HG02943 (cell line): ENCODE measurements around the gene ALPI.

Source experiments
- ATAC-seq: cut with Tn5 transposase; IDR thresholded peaks from one replicate; pipeline ENCODE4 v1.9.1; 2021; ENCODE audit warnings: mild to moderate bottlenecking, low read depth, moderate library complexity; ENCODE audit not compliant: unreplicated experiment

ALPI gene

DNA sequence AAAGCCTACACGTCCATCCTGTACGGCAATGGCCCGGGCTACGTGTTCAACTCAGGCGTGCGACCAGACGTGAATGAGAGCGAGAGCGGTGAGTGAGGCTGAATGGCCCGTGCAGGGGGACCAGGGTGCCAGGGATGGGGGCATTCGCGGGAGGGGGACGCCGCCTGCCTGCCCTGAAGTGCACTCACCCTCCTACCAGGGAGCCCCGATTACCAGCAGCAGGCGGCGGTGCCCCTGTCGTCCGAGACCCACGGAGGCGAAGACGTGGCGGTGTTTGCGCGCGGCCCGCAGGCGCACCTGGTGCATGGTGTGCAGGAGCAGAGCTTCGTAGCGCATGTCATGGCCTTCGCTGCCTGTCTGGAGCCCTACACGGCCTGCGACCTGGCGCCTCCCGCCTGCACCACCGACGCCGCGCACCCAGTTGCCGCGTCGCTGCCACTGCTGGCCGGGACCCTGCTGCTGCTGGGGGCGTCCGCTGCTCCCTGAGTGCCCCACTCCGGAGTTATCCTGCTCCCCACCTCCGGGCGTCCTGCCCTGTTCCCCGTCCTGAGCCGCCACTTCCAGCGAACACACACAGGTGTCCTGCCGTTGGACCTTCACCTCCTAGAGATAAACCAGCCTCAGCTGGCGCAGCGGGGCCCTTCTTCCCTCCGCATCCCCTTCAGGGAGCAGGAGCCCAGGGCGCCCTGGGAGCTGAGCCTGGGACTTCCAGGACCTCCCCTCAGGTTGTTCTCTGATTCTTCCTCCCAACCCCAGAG lies 2.9 kb downstream of the ALPI start:
- ATAC-seq = no peak

DNA sequence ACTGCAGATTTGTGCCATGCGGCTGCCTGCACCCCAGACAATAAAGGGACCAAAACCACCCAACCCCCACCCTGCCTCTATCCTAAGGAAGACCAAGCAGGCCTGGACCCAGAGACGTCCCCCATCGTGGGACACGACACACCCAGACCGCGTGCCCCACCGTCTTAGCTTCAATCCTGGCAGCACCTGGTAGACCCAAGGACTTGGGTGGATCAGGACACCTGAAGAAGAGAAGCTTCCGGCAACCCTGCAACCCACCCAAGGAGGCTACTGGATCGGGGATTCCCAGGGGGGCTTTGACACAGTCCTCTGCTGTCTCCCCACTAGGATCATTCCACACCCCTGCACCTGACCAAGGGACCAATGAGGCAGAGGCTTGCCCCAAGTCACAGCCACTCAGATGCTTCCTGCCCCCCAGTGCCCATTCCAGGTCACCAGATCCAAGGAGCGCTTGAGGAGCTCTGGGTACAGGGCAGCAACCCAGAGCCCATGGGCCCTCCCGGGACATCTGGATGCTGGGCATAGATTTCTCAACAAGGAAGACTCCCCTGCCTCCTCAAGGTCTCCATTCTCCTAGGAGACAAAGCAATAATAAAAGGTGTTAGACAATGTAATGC lies 3.6 kb downstream of the ALPI start:
- no peak for ATAC-seq

DNA sequence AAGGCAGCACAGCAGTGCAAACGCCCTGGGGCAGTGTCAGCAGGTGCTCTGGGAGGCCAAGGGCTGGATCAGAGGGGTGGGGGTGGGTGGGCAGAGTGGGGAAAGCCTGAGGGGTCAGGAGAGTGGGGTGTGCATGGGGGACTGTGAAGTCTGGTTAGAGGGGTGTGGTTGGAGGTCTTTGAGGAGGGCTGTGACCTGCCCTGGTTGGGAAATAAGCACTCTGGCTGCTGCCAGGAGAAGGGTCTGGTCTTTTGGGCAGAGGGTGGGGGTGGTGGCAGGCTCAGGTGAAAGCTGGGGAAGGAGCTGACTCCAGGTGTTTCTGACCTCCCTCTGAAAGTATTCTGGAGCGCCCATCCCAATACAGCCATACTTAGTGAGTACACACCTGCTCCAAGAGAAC lies 4.2 kb downstream of the ALPI start:
- no peak for ATAC-seq

DNA sequence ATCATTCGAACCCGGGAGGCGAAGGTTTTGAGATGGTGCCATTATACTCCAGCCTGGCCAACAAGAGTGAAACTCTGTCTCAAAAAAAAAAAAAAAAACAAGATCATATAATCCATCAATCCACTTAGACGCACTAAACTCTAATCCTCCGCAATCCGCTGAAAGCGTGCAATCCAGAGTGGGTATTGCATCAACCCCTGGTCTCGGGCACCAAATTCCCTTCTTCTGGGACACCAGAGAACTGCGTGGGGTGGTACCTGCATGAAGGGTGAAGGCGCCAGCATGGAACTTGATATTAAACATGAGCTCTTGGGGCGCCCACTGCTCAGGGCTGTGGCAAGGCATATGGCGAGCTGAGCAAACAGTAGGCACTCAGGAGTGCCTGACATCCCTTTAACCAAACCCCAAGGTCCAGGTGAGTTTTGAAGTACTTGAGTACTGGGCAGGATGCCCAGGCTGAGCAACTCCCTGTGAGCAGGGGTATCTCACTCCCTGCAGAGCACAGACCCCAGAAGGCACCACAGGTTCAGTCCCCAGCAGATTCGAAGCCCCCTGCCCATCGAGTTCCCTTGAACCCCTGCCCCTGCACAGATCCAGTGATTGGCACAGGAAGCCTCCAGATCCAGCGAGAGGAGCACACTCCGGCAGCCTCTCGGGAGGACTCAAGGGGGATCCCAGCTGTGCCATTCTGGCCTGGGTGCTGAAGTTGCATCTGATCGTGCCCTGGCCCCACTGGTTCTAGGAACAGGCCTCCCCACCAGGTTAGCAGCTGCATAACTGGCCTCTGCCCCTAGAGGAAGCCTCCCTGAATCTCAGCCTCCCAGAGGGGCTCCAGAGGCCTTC lies 8.0 kb downstream of the ALPI start:
- no peak for ATAC-seq

DNA sequence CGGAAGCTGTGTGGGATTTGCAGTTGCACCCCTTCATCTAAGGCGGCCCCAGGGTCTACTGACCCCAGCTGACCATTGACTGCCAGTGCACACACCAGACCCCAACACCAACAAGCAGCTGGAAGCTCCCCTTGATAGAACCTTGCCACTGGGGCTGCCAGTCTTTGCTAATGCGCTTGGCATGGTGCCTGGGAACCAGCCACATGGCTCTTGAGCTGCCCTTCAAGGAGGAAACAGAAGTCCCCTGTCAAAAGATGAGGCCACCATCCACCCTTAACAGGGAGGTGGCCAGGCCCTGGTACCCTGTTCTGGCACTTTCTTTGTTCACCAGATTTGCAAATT lies 8.6 kb downstream of the ALPI start:
- ATAC-seq = no peak

DNA sequence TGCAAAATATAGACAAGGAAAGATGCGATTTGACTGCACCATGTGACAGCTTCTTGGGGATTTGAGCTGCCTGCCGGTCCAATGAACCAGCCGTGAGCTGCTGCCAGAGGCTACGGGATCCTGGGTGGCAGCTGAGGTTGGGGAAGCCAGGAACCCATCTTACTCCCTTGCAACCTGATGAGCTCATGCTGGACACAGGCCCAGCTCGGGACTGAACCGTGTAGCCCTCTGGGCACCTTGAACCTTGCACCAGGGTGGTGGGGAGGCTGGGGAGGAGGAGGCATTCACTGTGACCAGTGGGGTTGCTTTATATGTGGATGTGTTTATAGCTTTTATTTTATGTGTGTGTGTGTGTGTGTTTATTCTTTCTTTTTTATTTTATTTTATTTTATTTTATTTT lies 9.1 kb downstream of the ALPI start:
- ATAC-seq = no peak

DNA sequence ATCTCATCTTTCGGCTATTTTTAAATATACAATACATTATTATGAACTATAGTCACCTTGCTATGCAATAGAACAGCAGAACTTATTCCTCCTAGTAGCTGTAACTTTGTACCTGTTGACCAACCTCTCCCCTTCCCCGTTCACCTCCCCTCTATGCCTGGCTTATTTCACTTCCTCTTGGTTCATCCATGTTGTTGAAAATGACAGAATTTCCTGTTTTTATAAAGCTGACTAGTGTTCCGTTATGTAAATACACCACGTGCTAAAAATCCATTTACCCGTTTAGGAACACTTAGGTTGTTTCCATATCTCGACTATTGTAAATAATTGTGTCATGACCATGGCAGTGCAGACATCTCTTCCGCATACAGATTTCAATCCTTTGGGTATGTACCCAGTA lies 10.3 kb downstream of the ALPI start:
- no peak for ATAC-seq

DNA sequence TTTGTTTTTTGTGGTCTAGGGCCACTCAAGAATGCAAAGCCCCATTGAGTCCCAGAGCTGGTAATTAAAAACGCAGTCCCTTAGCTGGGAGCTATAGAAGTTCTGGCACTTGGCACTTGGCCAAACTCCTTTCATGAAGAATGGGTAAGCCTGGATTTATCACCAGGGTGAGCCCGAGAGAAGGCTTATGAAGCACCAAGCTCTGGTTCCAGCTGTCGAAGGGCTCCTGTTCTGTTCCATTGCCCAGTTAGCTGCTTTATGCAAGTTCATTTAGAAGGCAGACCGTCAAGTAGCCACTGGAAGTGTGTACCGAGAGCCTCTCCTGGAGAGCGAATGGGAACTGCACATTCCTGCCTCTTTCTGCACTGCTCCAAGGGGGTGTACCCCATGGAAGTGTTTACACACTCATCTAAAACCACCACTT lies 17.5 kb downstream of the ALPI start:
- no peak for ATAC-seq

DNA sequence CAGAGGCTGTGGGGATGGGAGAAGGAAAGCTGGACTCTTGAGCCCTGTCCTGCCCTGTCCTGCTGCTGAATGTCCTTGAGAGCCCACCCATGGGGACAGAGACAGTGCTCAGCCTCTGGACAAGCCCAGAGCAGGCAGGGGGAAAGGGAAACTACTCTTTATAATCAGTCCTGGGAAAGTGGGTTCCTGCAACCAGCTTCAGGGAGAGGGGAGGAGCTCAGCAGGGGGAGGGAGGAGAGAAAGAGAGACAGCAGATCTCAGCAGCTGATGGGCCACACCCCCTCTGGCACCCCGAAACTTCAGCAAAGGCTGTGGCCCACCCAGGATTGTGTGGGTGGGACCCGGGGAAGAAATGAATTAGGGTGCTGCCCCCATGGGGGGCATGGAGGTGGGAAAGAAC lies 20.1 kb downstream of the ALPI start:
- ATAC-seq = no peak

DNA sequence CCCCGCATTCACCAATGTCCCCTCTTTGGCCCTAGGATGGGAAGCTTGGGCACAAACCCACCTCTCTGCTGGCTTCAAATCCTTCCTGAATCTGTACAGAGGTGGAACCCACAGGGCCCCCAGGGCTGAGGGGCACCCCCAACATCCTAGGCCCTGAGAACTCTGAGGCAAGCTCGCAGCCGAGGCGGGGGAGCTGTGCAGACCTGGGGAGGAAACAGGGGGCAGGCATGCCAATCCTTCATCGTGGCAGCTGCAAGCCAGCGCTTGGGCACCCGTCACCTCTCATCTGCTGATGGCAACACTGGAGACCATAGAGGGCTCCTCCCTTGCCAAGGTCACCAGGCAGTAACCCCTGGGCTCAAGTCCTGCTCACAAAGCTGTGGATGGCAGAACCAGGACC lies 20.8 kb downstream of the ALPI start:
- ATAC-seq = no peak

DNA sequence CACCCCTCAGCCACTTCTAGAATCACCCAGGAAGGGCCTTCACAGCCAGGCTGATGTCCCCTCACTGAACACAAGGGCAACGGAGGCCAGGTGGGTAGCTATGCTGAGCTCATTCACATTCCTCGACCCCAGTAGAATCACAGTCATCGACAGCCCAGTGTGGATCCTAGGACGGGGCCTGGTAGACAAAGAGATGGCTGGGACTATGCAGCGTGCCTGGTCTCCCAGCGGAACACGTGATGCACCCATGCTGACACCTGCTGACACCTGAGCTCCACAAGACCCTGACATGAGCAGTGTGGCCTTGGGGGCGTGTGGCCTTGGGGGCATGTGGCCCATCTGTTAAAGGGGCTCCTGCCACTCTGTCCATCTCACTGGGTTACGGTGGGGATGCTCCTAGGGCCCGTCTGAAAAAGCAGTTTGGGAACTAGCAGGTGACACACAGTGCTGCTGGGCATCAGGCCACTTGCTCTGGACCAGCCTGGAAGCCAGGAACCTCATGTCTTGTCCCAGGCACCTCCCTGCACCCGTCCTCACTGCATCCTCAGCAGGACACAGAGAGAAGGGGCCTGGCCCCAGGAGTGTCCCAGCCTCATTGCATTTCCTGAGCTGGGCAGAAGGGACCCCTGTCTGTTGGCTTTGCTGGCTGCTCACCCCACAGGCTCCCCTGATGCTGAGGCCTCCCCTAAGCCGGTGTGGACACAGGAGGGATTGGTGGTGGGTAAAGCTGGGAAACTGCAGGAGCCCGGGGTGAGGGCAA lies 22.0 kb downstream of the ALPI start:
- no peak for ATAC-seq

DNA sequence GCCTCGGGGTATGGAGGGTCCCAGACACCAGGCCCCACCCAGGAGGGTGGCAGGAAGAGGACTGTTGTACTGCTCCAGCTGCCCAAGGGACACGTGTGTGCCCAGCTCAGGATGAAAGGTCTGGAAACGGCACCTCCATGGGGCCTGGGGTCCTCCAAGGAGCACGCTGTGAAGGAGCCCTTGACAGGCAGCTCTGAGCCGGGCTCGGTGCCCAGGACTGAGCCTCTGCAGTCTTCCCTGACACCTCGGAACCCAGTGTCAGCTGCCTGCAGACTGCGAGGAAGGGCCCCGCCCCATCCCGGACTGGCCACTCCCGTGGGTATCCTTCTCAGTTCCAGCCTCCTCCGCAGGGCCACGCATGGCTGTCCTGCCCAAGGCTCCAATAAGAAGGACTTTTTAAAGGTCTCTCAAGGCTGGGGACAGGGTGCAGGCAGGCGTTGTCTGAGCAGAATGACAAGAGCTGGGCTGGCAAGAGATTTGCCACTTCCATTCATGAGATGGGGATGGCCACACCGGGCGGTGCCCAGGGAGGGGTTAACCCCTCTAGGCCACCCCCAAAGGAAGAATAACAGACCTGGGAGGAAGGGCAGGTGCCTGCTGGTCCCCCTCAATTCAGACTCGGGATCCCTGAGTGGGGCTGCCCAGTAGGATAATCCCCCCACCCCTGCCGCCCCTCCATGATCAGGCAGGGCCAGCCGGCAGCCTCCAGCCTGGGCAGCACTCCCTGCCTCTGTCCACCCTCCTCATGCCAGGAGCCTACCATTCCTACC lies 22.8 kb downstream of the ALPI start:
- ATAC-seq = no peak

DNA sequence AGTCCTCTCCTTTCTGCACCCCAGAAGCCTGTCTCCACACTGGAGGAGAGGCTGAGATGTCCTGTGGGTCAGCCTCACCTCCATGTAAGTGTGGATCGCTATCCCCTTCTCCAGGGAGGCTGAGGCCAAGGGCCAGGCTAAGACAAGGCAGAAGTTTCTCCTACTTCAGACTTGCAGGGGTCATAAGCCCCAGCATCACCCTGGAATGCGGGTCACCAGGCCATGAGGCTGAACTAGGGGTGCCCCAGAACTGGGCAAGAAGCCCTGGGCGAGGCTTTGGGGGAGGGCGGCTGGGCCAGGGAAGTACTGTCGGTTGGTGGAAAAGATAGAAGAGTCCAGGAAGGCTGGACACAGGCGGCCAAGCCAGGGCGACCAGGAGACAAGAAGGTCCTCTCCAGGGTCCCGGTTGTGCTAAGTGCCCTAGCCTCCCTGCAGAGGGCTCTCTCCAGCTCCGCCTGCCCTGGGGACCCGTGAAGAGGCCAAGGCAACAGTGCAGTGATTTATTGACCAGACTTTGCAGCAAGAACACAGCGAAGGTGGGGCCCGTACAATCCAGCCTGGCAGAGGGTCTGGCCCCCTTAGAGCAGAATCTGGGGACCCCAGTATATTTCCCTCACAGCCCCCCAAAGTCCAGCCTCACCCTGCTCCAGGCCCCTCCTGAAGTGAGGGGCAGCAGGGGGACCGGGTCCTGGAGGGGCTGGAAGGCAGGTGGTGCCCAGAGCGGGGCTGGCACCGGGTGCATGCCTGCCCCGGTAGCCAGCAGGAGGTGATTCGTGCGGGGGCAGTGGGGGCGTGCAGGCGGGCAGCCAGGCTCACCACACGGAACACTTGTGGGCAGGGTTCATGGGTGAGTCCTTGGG lies 23.6 kb downstream of the ALPI start:
- no peak for ATAC-seq

DNA sequence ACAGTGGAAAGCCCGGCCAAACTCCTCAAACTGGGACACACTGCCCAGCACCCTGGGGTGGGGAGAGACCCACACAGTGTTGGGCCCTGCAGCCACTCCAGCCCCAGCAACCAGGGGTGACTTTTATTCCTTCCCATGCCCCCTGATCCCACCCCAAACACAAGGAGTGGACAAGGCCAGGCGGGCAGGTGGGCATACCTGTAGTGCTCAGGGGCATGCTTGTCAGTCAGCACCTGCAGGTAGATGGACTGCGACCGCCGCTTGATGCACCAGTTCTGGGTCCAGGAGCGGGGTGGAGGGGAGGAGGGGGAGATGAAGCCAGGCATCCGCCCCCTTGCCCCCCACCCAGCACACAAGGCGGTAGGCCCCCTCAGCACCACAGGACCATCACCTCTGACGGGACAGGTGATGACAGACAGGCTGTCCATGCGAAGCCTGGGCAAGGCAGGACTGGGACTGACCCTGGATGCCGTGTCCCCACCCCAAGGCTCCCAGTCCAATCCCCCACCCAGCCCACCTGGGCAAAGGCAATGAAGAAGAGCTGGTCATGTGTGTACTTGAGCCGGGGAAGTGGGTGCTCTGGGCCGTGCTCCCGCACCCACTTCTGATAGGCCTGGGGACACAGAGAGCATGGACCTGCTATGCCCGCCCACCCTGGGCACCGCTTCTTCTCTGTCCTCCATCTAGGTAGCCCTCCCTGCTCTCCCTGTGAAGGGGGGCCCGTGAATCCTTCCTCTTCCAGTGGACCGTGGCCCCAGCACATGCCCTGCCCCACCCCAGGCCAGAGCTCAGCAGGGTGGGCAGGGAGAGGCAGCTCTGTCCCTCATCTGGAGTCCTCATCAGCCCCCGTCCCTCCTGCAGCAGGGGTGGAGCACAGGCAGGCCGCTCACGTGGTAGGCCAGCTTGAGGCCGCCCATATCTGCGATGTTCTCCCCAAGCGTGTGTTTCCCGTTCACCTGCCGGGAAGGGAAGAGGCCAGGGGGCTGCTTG lies 24.5 kb downstream of the ALPI start:
- no peak for ATAC-seq

DNA sequence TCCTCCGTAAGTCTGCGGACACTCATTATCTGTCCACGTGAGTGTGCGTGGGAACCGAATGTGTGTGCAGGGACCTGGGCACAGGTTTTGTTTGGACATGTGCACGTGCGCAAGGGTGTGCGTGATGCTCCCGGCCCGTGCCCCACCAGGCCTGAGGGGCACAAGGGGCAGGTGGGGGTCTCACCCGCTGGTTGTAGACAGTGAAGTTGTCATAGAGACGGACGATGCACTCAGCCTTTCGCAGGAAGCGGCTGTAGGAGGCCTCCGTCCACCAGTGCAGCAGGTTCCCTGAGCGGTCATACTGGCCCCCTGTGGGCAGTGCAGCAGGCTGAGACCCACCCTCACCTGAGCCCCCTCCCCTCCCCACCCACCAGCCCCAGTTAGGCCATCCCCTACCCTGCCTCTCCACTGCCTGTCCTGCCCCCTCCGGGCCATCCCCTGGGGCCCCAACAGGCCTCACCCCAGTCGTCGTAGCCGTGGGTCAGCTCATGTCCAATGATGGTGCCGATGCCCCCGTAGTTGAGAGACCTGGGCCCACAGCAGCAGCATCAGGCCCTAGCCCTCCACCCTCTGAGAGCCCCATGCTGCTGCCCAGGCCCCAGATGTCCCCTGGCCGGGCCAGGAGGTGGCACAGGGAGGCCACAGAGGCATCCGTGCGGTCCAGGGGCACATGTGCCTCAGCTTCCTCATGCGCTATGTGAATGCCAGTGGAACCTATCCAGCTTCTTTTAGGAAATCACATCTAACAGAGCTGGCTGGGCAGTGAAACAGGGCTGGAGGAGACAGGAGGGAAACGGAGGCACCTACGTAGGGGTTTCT lies 25.6 kb downstream of the ALPI start:
- ATAC-seq = no peak

DNA sequence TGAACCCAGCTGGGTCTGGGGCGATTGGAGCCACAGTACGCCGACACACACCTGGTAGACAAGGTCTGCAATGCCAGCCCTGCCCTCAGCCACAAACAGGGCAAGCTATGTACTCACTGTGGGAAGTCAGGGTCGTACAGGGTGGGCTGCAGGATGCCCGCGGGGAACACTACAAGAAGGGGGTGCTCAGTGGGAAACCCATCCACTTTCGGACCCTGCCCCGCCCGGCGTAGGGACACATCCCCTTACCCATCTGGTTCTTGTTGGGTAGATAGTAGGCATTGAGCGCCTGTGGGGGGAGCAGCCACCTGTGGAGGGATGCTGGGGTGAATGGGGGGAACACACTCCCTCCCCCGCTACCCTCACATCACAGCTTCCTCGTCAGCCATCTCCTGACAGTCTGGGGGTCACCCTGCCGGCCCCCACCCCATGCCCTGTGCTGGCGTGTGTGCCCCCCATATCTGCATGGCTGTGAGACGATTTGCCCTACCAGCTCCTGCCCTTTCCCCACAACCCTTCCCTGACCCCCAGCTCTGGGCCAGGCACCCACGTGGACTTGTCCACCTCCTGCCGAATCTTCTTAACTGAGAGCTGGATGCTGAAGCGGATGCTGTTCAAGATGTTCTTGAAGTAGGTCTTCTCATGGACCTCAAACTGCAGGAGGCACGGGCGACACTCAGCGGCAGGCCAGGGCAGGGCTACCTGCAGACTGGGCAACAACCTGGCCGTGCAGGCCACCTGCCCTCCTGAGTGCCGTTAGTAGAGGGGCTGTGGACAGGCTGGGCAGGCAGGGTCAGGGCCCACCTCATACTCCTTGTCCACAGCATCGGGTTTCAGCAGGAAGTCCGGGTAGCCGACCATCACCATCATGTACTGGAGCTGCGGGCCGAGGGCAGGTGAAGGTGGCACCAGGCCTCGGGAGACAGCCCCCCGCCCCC lies 26.6 kb downstream of the ALPI start:
- no peak for ATAC-seq
